ENCODE results near the gene RPRD1B. TPM values are rescaled to one million over a fixed set of nuclear protein-coding genes. Genes with fewer than 3 reads are reported as not detected.

Gene RPRD1B
- total RNA-seq, 1 experiment from 2014 or later: 43.6 TPM

DNA sequence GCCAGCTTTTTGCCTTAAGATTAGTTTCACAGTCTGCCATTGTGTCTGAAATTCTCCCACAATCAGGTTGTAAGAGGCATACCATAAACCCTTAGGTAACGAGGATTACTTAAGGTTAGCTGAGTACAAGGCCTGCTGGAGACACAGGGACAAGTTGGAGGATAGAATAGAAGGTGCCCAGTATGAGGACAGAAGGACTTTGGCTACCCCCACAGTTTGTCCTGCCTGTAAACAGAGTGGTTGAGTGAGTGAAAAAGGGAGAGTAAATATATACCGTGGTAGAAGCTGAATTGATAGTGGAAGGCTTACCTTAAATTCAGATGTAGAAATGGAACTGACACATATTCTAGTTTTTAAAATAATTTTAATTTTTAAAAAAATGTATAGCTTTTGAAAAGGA lies 19.3 kb downstream of the RPRD1B start:
- POLR2A ChIA-PET (ENCODE audit: unreplicated experiment): no interaction called here
- H4K20me1 ChIP-seq (ENCODE audit: low read length): 0 out of 2 replicates have a peak, but pooled peaks cover 11% of the 10 kb centered on the region

DNA sequence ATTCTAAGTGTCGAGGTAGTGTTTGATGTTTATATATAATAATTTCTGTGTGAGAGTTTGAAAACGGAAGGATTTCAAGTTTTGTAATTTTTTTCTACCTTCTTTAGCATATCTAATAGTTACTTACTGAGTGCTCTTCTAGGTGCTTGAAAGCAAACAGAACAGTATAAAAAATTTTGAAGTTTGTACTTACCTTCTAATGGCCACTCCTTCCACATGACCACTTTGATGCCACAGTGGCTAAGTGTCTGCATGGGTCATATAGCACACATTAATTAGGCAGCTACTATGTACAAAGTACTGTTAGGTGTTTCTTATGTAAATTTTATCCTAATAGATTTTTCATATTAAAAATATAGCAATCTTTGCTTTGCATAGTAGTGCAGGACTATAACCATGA lies 21.1 kb downstream of the RPRD1B start:
- Histone ChIP-seq H3K79me2 (ENCODE audit: low read length) (peaks cover 84% of the 10 kb centered on the region), H3K27me3 (ENCODE audit: low read length) (no peaks in the 10 kb centered on the region), H3K9me2 (replicated peaks; ENCODE audit: low read length) (no peaks in the 10 kb centered on the region), H3K4me2 (ENCODE audit: low read length) (no peak overlapping the region), H4K20me1 (ENCODE audit: low read length) (0 out of 2 replicates have a peak, but pooled peaks cover 7% of the 10 kb centered on the region), H2AFZ (ENCODE audit: low read length) (no peak overlapping the region), H3K9ac (ENCODE audit: low read length) (no peak overlapping the region), H3F3A (ENCODE audit: low read length, unreplicated experiment) (peaks cover 7% of the 10 kb centered on the region), H3K36me3 (ENCODE audit: low read depth, low read length) (peaks cover 42% of the 10 kb centered on the region), H3K27ac (ENCODE audit: low read length) (no peak overlapping the region), H3K4me3 (ENCODE audit: low read length) (no peak overlapping the region), H3K4me1 (ENCODE audit: insufficient read depth, low read length) (peaks cover 25% of the 10 kb centered on the region), H3K9me3 (ENCODE audit: low read length) (no peaks in the 10 kb centered on the region)
- BruUV-seq (replicated peaks): no TSS peak
- ChIA-PET POLR2A (ENCODE audit: unreplicated experiment) (no interaction called here), CTCF (no interaction called here)
- no peak for ATAC-seq
- DNase-seq: no peak
- no peak for TF ChIP-seq EZH2 (IDR thresholded peaks at IDR 0.05; ENCODE audit: low read length, unreplicated experiment)
- TF ChIP-seq, protein P1, sequence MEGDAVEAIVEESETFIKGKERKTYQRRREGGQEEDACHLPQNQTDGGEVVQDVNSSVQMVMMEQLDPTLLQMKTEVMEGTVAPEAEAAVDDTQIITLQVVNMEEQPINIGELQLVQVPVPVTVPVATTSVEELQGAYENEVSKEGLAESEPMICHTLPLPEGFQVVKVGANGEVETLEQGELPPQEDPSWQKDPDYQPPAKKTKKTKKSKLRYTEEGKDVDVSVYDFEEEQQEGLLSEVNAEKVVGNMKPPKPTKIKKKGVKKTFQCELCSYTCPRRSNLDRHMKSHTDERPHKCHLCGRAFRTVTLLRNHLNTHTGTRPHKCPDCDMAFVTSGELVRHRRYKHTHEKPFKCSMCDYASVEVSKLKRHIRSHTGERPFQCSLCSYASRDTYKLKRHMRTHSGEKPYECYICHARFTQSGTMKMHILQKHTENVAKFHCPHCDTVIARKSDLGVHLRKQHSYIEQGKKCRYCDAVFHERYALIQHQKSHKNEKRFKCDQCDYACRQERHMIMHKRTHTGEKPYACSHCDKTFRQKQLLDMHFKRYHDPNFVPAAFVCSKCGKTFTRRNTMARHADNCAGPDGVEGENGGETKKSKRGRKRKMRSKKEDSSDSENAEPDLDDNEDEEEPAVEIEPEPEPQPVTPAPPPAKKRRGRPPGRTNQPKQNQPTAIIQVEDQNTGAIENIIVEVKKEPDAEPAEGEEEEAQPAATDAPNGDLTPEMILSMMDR (conservative IDR thresholded peaks at IDR 0.05; ENCODE audit: low read depth, low read length): no peak
- TF ChIP-seq EZH2phosphoT487 (IDR thresholded peaks at IDR 0.05; ENCODE audit: borderline replicate concordance, low read length): no peak
- intact Hi-C loops (cut with micrococcal nuclease): loop anchor here (5.0 to 10.0 kb wide), 3 partner anchors 62 to 490 kb away; no protein-coding TSS in a partner anchor

More for the DNA sequence above, 19.3 kb downstream of the RPRD1B start:
- CTCF ChIA-PET: no interaction called here
- Histone ChIP-seq H3K9me3 (ENCODE audit: low read length) (no peaks in the 10 kb centered on the region), H3F3A (ENCODE audit: low read length, unreplicated experiment) (peaks cover 6% of the 10 kb centered on the region), H3K27ac (ENCODE audit: low read length) (no peak overlapping the region), H3K9ac (ENCODE audit: low read length) (no peak overlapping the region), H3K9me2 (replicated peaks; ENCODE audit: low read length) (no peaks in the 10 kb centered on the region), H3K4me2 (ENCODE audit: low read length) (no peak overlapping the region), H3K27me3 (ENCODE audit: low read length) (no peaks in the 10 kb centered on the region), H3K4me3 (ENCODE audit: low read length) (no peak overlapping the region), H3K36me3 (ENCODE audit: low read depth, low read length) (peaks cover 37% of the 10 kb centered on the region), H2AFZ (ENCODE audit: low read length) (no peak overlapping the region), H3K79me2 (ENCODE audit: low read length) (peaks cover 87% of the 10 kb centered on the region), H3K4me1 (ENCODE audit: insufficient read depth, low read length) (peaks cover 21% of the 10 kb centered on the region)
- ATAC-seq (no peak), DNase-seq (no peak)
- TF ChIP-seq, protein P1 (conservative IDR thresholded peaks at IDR 0.05; ENCODE audit: low read depth, low read length): no peak
- TF ChIP-seq EZH2 (IDR thresholded peaks at IDR 0.05; ENCODE audit: low read length, unreplicated experiment) (no peak), EZH2phosphoT487 (IDR thresholded peaks at IDR 0.05; ENCODE audit: borderline replicate concordance, low read length) (no peak)
- intact Hi-C loops (cut with micrococcal nuclease): loop anchor here (10.0 kb wide), 1 partner anchor 488 kb away; no protein-coding TSS in a partner anchor
- no TSS peak for BruUV-seq (replicated peaks)

DNA sequence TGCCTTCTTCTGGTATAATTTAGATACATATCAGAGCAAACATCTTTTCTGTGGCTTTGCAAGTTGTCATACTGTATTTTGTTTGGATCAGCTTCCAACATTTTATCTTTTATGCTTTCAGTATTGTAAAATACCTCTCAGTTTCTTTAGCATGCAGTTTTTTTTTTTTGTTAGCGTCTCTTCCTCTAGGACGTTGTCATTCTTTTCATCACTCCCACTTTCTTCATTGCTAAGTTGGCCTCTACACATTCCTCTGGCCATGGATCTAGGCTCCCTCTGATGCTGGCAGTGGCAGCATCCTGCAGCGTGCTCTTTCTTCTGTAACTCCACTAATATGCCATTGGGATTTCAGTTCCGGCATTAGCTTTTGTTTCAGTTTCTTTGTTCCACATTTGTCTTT lies 21.7 kb downstream of the RPRD1B start:
- Histone ChIP-seq H3K9me3 (ENCODE audit: low read length) (no peaks in the 10 kb centered on the region), H3F3A (ENCODE audit: low read length, unreplicated experiment) (peaks cover 9% of the 10 kb centered on the region), H3K4me1 (ENCODE audit: insufficient read depth, low read length) (peaks cover 25% of the 10 kb centered on the region), H3K9me2 (replicated peaks; ENCODE audit: low read length) (no peaks in the 10 kb centered on the region), H2AFZ (ENCODE audit: low read length) (no peak overlapping the region), H3K4me3 (ENCODE audit: low read length) (no peak overlapping the region), H3K4me2 (ENCODE audit: low read length) (no peak overlapping the region), H3K9ac (ENCODE audit: low read length) (no peak overlapping the region), H3K27ac (ENCODE audit: low read length) (no peak overlapping the region), H3K36me3 (ENCODE audit: low read depth, low read length) (peaks cover 46% of the 10 kb centered on the region), H3K27me3 (ENCODE audit: low read length) (no peaks in the 10 kb centered on the region), H3K79me2 (ENCODE audit: low read length) (peaks cover 80% of the 10 kb centered on the region), H4K20me1 (ENCODE audit: low read length) (0 out of 2 replicates have a peak, but pooled peaks cover 7% of the 10 kb centered on the region)
- BruUV-seq (replicated peaks): no TSS peak
- TF ChIP-seq EZH2 (IDR thresholded peaks at IDR 0.05; ENCODE audit: low read length, unreplicated experiment): no peak
- TF ChIP-seq, protein P1 (conservative IDR thresholded peaks at IDR 0.05; ENCODE audit: low read depth, low read length): no peak
- POLR2A ChIA-PET (ENCODE audit: unreplicated experiment): no interaction called here
- DNase-seq (no peak), ATAC-seq (no peak)
- intact Hi-C loops (cut with micrococcal nuclease): loop anchor here (5.0 to 10.0 kb wide), 3 partner anchors 63 to 490 kb away; no protein-coding TSS in a partner anchor
- CTCF ChIA-PET: no interaction called here
